GM12878 (cell line): ENCODE data around the gene TOP3A. TPM values are rescaled to one million over a fixed set of nuclear protein-coding genes. Genes with fewer than 3 reads are reported as not detected.

Experiments used
- ATAC-seq: fragments of 200-7000 bp; cut with Tn5 transposase; 3 replicates; pipeline ENCODE4 v1.9.1; 2020; ENCODE audit warnings: mild to moderate bottlenecking, moderate library complexity
- BruUV-seq: library from RNA; stranded (reverse); fragments of 400-500 nt; replicated peaks from 2 replicates; lab custom pipeline; 2021; lab: Mats Ljungman, UMichigan
- CTCF ChIA-PET: fragments of 300-600 bp; sonication (Branson Sonifier 250); formaldehyde crosslinking; extraction: SDS; loops from one replicate; lab custom pipeline; 2021; ENCODE audit warnings: inconsistent platforms; lab: Yijun Ruan, JAX
- POLR2A ChIA-PET: fragments of 350-600 bp; formaldehyde crosslinking; extraction: SDS; loops from one replicate; lab custom pipeline; 2021; ENCODE audit warnings: inconsistent platforms; lab: Charles Lee
- RAD21 ChIA-PET: fragments of 300-600 bp; sonication (Branson Sonifier 250); formaldehyde crosslinking; loops from one replicate; lab custom pipeline; 2023; ENCODE audit warnings: antibody characterized with exemption; ENCODE audit not compliant: unreplicated experiment; lab: Charles Lee
- SMC1A ChIA-PET: fragments of 300-600 bp; sonication (Branson Sonifier 250); formaldehyde crosslinking; loops from one replicate; lab custom pipeline; 2023; ENCODE audit not compliant: unreplicated experiment, uncharacterized antibody; lab: Charles Lee
- DNase-seq: peaks from one replicate; pipeline ENCODE4 v3.0.0-alpha.2; 2011; ENCODE audit warnings: low read depth, low spot score
- FAIRE-seq: peaks from 3 replicates; lab custom pipeline; 2011; peaks lifted over from hg19 to GRCh38; lab: Jason Lieb, UNC
- H2AFZ ChIP-seq: 2 replicates; pipeline ENCODE4 v1.6.0; 2011; ENCODE audit warnings: low read depth, low read length, control low read depth; ENCODE audit not compliant: control insufficient read depth
- H3K27ac ChIP-seq: 2 replicates; pipeline ENCODE4 v1.5.1; 2011; ENCODE audit warnings: control low read depth; ENCODE audit not compliant: control insufficient read depth, insufficient read depth
- H3K27me3 ChIP-seq, 2 experiments: replicated peaks in 1 of 2; 2 replicates each; pipeline versions ENCODE4 v1.6.0 to v1.6.1; 2011; ENCODE audit warnings: low read length in 1 of 2; ENCODE audit not compliant: control insufficient read depth in 2 of 2, insufficient read depth in 2 of 2
- H3K36me3 ChIP-seq, 2 experiments: 2 replicates each; pipeline ENCODE4 v1.5.1; 2011; ENCODE audit warnings: low read length in 1 of 2; ENCODE audit not compliant: control insufficient read depth in 2 of 2, insufficient read depth in 2 of 2
- H3K4me1 ChIP-seq: 2 replicates; pipeline ENCODE4 v1.6.1; 2011; ENCODE audit warnings: mild to moderate bottlenecking, low read length, moderate library complexity, mixed read lengths; ENCODE audit not compliant: control insufficient read depth, insufficient read depth
- H3K4me2 ChIP-seq: 2 replicates; pipeline ENCODE4 v1.6.0; 2011; ENCODE audit warnings: control low read depth; ENCODE audit not compliant: control insufficient read depth, insufficient read depth
- H3K4me3 ChIP-seq: fragments of 200-600 bp; sonication (generic); 2 replicates; pipeline ENCODE4 v1.5.1; 2016
- H3K79me2 ChIP-seq: 2 replicates; pipeline ENCODE4 v1.6.0; 2011; ENCODE audit warnings: low read length; ENCODE audit not compliant: control insufficient read depth, insufficient read depth
- H3K9ac ChIP-seq: 2 replicates; pipeline ENCODE4 v1.8.0; 2011; ENCODE audit warnings: low read length, control low read depth, mixed read lengths; ENCODE audit not compliant: control insufficient read depth, insufficient read depth
- H3K9me3 ChIP-seq: replicated peaks from 3 replicates; pipeline ENCODE4 v1.5.1; 2011; ENCODE audit warnings: mild to moderate bottlenecking, low read length; ENCODE audit not compliant: control insufficient read depth, insufficient read depth
- H4K20me1 ChIP-seq: 2 replicates; pipeline ENCODE4 v1.6.0; 2011; ENCODE audit not compliant: control insufficient read depth, insufficient read depth
- BACH1 ChIP-seq: fragments of 450-650 bp; IDR thresholded peaks from 2 replicates; pipeline ENCODE4 v1.6.1; 2017; ENCODE audit warnings: mild to moderate bottlenecking, borderline replicate concordance
- EGR1 ChIP-seq, 2 experiments: IDR thresholded peaks; 1 replicate in 1 of 2; 2 replicates in 1 of 2; pipeline ENCODE4 v1.6.1; 2011 to 2012; ENCODE audit warnings: low read depth in 2 of 2, low read length in 2 of 2, borderline replicate concordance in 1 of 2, mild to moderate bottlenecking in 1 of 2, moderate library complexity in 1 of 2
- FOXK2 ChIP-seq: fragments of 450-650 bp; IDR thresholded peaks from 2 replicates; pipeline ENCODE4 v1.6.1; 2017; ENCODE audit warnings: mild to moderate bottlenecking, moderate library complexity
- JUNB ChIP-seq: IDR thresholded peaks from 2 replicates; pipeline ENCODE4 v1.6.1; 2016; ENCODE audit warnings: antibody characterized with exemption, mild to moderate bottlenecking
- KLF5 ChIP-seq: fragments of 450-650 bp; IDR thresholded peaks from 2 replicates; pipeline ENCODE4 v1.6.1; 2014; ENCODE audit warnings: mild to moderate bottlenecking; ENCODE audit not compliant: partially characterized antibody
- MEF2B ChIP-seq: fragments of 450-650 bp; IDR thresholded peaks from 2 replicates; pipeline ENCODE4 v1.6.1; 2018; ENCODE audit warnings: mild to moderate bottlenecking, moderate library complexity; ENCODE audit not compliant: partially characterized antibody, poor library complexity, severe bottlenecking
- PAX5 ChIP-seq: IDR thresholded peaks from 2 replicates; pipeline ENCODE4 v1.6.1; 2011; ENCODE audit warnings: low read depth, low read length, borderline replicate concordance
- SIX5 ChIP-seq: IDR thresholded peaks from 2 replicates; pipeline ENCODE4 v1.6.1; 2011; ENCODE audit warnings: mild to moderate bottlenecking, low read depth, low read length, moderate library complexity; ENCODE audit not compliant: severe bottlenecking
- SMARCA5 ChIP-seq: fragments of 450-650 bp; IDR thresholded peaks from 2 replicates; pipeline ENCODE4 v1.6.1; 2017; ENCODE audit warnings: mild to moderate bottlenecking
- SUZ12 ChIP-seq: fragments of 200-600 bp; sonication (generic); IDR thresholded peaks from one replicate; pipeline ENCODE4 v1.6.1; 2018; ENCODE audit warnings: antibody characterized with exemption, mild to moderate bottlenecking; ENCODE audit not compliant: unreplicated experiment
- ZNF207 ChIP-seq: fragments of 450-650 bp; IDR thresholded peaks from 2 replicates; pipeline ENCODE4 v1.6.1; 2014; ENCODE audit warnings: antibody characterized with exemption, mild to moderate bottlenecking, borderline replicate concordance
- ZNF384 ChIP-seq: IDR thresholded peaks from 2 replicates; pipeline ENCODE4 v1.6.1; 2012; ENCODE audit warnings: low read depth, mild to moderate bottlenecking, low read length, improper control_type of control experiment, borderline replicate concordance
- WGBS: methylation state at CpG from one replicate; pipeline ENCODE4 v1.1.6; 2016; ENCODE audit warnings: low lambda C conversion rate; ENCODE audit not compliant: insufficient replicate concordance, insufficient coverage; ENCODE audit errors: missing lambda C conversion rate; 5-methylcytosine and 5-hydroxymethylcytosine counted together
- in situ Hi-C: fragments of 300-500 bp; cut with MboI; formaldehyde crosslinking; loops from 9 replicates; pipeline ENCODE4 v1.14.3; 2018; ENCODE audit warnings: mixed read lengths
- intact Hi-C: fragments of 100-400 bp; cut with micrococcal nuclease; formaldehyde crosslinking; loops from one replicate; pipeline ENCODE4 v1.14.2; 2022; ENCODE audit not compliant: unreplicated experiment
- polyA plus RNA-seq, 11 experiments: library from polyadenylated mRNA; depleted of rRNA in 4 of 11; unstranded in 6 of 11; stranded (reverse) in 5 of 11; fragments of >200 nt; fragmentation: Nextera tagmentation in 4 of 11; fragmentation: Illumina TruSeq in 1 of 11; extraction: Ambion mirVana in 4 of 11; extraction: Trizol in 1 of 11; gene quantifications; 1 replicate in 1 of 11; 2 replicates in 10 of 11; pipeline versions ENCODE4 v1.2.1 to v1.2.3, GENCODE V29; 2011 to 2016; ENCODE audit warnings: inconsistent platforms in 2 of 11, missing spikeins in 2 of 11, low read depth in 1 of 11
- total RNA-seq, 4 experiments: library from RNA; depleted of rRNA in 3 of 4; stranded (reverse); fragments of >200 nt in 3 of 4; fragmentation: Illumina TruSeq in 1 of 4; extraction: Trizol in 1 of 4; gene quantifications; 2 replicates each; pipeline versions ENCODE4 v1.2.1 to v1.2.3, GENCODE V29; 2013 to 2021
- TF ChIP-seq, protein P1 (sequence below): IDR thresholded peaks from 2 replicates; pipeline ENCODE4 v1.6.1; 2012; ENCODE audit warnings: low read length, inconsistent platforms
- TF ChIP-seq, protein P2 (sequence below): fragments of 450-650 bp; IDR thresholded peaks from 2 replicates; pipeline ENCODE4 v1.6.1; 2016; ENCODE audit warnings: mild to moderate bottlenecking, moderate library complexity, borderline replicate concordance

Gene TOP3A
- total and polyA plus RNA-seq, 10 of the 15 experiments (the other 5 are each of a cell fraction or from before 2014, with no cell fraction given) = 4.2 to 51.9 (median 31.8) TPM

GRCh38 chr17:18267927-18268711 lies 46.7 kb downstream of the TOP3A start:
- no TSS peak for BruUV-seq
- TF ChIP-seq ZNF384 (no peak), PAX5 (no peak), SMARCA5 (no peak), ZNF207 (no peak), JUNB (no peak), EGR1 (IDR thresholded peaks at IDR 0.05; ENCODE audit: borderline replicate concordance in 1 of 2, low read depth in 2 of 2, low read length in 2 of 2) (no peak), BACH1 (no peak), MEF2B (no peak), SIX5 (no peak), FOXK2 (no peak), SUZ12 (no peak), KLF5 (no peak)
- TF ChIP-seq, protein P1, sequence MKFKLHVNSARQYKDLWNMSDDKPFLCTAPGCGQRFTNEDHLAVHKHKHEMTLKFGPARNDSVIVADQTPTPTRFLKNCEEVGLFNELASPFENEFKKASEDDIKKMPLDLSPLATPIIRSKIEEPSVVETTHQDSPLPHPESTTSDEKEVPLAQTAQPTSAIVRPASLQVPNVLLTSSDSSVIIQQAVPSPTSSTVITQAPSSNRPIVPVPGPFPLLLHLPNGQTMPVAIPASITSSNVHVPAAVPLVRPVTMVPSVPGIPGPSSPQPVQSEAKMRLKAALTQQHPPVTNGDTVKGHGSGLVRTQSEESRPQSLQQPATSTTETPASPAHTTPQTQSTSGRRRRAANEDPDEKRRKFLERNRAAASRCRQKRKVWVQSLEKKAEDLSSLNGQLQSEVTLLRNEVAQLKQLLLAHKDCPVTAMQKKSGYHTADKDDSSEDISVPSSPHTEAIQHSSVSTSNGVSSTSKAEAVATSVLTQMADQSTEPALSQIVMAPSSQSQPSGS = no peak
- TF ChIP-seq, protein P2, sequence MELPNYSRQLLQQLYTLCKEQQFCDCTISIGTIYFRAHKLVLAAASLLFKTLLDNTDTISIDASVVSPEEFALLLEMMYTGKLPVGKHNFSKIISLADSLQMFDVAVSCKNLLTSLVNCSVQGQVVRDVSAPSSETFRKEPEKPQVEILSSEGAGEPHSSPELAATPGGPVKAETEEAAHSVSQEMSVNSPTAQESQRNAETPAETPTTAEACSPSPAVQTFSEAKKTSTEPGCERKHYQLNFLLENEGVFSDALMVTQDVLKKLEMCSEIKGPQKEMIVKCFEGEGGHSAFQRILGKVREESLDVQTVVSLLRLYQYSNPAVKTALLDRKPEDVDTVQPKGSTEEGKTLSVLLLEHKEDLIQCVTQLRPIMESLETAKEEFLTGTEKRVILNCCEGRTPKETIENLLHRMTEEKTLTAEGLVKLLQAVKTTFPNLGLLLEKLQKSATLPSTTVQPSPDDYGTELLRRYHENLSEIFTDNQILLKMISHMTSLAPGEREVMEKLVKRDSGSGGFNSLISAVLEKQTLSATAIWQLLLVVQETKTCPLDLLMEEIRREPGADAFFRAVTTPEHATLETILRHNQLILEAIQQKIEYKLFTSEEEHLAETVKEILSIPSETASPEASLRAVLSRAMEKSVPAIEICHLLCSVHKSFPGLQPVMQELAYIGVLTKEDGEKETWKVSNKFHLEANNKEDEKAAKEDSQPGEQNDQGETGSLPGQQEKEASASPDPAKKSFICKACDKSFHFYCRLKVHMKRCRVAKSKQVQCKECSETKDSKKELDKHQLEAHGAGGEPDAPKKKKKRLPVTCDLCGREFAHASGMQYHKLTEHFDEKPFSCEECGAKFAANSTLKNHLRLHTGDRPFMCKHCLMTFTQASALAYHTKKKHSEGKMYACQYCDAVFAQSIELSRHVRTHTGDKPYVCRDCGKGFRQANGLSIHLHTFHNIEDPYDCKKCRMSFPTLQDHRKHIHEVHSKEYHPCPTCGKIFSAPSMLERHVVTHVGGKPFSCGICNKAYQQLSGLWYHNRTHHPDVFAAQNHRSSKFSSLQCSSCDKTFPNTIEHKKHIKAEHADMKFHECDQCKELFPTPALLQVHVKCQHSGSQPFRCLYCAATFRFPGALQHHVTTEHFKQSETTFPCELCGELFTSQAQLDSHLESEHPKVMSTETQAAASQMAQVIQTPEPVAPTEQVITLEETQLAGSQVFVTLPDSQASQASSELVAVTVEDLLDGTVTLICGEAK = no peak
- TF ChIP-seq, all 136 proteins: peak for 0
- FAIRE-seq (no peak), DNase-seq (no peak), ATAC-seq (no peak)
- SMC1A ChIA-PET = interaction anchor here (1.5 kb wide), 1 partner anchor 33 kb away, joined by 3 read pairs; no protein-coding TSS in a partner anchor
- CTCF ChIA-PET = interaction anchor here (0.6 kb wide), 1 partner anchor 80 kb away, joined by 3 read pairs; no protein-coding TSS in a partner anchor
- Histone ChIP-seq H3K4me2 (no peak overlapping the region), H3K27ac (no peak overlapping the region), H3K4me1 (no peaks in the 10 kb centered on the region), H3K4me3 (no peak overlapping the region), H4K20me1 (no peaks in the 10 kb centered on the region), H3K36me3 (peaks cover 0 to 5% of the 10 kb centered on the region in 2 experiments; a peak in 3 of 4 replicates), H2AFZ (no peak overlapping the region), H3K9me3 (no peaks in the 10 kb centered on the region), H3K9ac (no peak overlapping the region), H3K79me2 (no peaks in the 10 kb centered on the region), H3K27me3 (no peaks in the 10 kb centered on the region)
- POLR2A ChIA-PET = no interaction called here
- in situ Hi-C loops (no loop called here), intact Hi-C loops (no loop called here)
- RAD21 ChIA-PET = no interaction called here
- WGBS = 74% methylated on average over 14 of the region's 14 CpGs
